Neural cell (in vitro differentiated cells): ENCODE measurements around the gene TBRG1. TPM values are rescaled to one million over a fixed set of nuclear protein-coding genes. Genes with fewer than 3 reads are reported as not detected.

Experiments
- H2AFZ ChIP-seq: fragments of 200-600, 300-800 bp; sonication (generic), shearing (Covaris generic); 2 replicates; pipeline ENCODE4 v1.6.0; 2014; ENCODE audit warnings: low read depth, mild to moderate bottlenecking, antibody characterized with exemption, low read length, moderate library complexity
- H3F3A ChIP-seq: fragments of 200-600 bp; shearing (Covaris generic); 2 replicates; pipeline ENCODE4 v1.6.1; 2016; ENCODE audit warnings: mild to moderate bottlenecking, moderate library complexity, mixed read lengths, antibody characterized with exemption, low read length; ENCODE audit not compliant: insufficient read depth, poor library complexity, severe bottlenecking
- H3K27ac ChIP-seq: fragments of 200-600, 300-800 bp; sonication (generic), shearing (Covaris generic); 2 replicates; pipeline ENCODE4 v1.5.1; 2014; ENCODE audit warnings: mild to moderate bottlenecking, low read length, moderate library complexity
- H3K27me3 ChIP-seq: fragments of 300-800, 200-600 bp; sonication (generic), shearing (Covaris generic); 2 replicates; pipeline ENCODE4 v1.6.0; 2014; ENCODE audit warnings: mild to moderate bottlenecking, low read depth, low read length, moderate library complexity; ENCODE audit not compliant: insufficient read depth
- H3K36me3 ChIP-seq: fragments of 300-800, 200-600 bp; sonication (generic), shearing (Covaris generic); 2 replicates; pipeline ENCODE4 v1.5.1; 2014; ENCODE audit warnings: mild to moderate bottlenecking, antibody characterized with exemption, low read length, moderate library complexity; ENCODE audit not compliant: insufficient read depth
- H3K4me2 ChIP-seq: fragments of 300-800, 200-600 bp; sonication (generic), shearing (Covaris generic); 2 replicates; pipeline ENCODE4 v1.6.0; 2014; ENCODE audit warnings: mild to moderate bottlenecking, low read length
- H3K4me3 ChIP-seq: fragments of 300-800, 200-600 bp; sonication (generic), shearing (Covaris generic); 2 replicates; pipeline ENCODE4 v1.5.1; 2014; ENCODE audit warnings: mild to moderate bottlenecking, low read length, moderate library complexity
- H3K79me2 ChIP-seq: fragments of 200-600 bp; shearing (Covaris generic); replicated peaks from 2 replicates; pipeline ENCODE4 v1.6.0; 2014; ENCODE audit warnings: mild to moderate bottlenecking, low read length, moderate library complexity; ENCODE audit not compliant: insufficient read depth
- H3K9ac ChIP-seq: fragments of 300-800, 200-600 bp; sonication (generic), shearing (Covaris generic); 2 replicates; pipeline ENCODE4 v1.6.1; 2016; ENCODE audit warnings: mild to moderate bottlenecking, low read length, mixed read lengths
- H3K9me2 ChIP-seq: fragments of 200-600 bp; shearing (Covaris generic); 2 replicates; pipeline ENCODE4 v1.6.1; 2016; ENCODE audit warnings: mild to moderate bottlenecking, low read length, mixed read lengths; ENCODE audit not compliant: insufficient read depth
- H3K9me3 ChIP-seq: fragments of 200-600, 300-800 bp; sonication (generic), shearing (Covaris generic); 2 replicates; pipeline ENCODE4 v1.6.1; 2016; ENCODE audit warnings: mild to moderate bottlenecking, mixed run types, low read length, moderate library complexity, mixed read lengths
- H4K20me1 ChIP-seq: fragments of 200-600 bp; shearing (Covaris generic); 2 replicates; pipeline ENCODE4 v1.6.1; 2016; ENCODE audit warnings: mild to moderate bottlenecking, mixed run types; ENCODE audit not compliant: insufficient read depth
- EP300 ChIP-seq: fragments of 450-650 bp; conservative IDR thresholded peaks from 2 replicates; pipeline ENCODE4 v1.6.1; 2014; ENCODE audit warnings: antibody characterized with exemption, mild to moderate bottlenecking, moderate library complexity; ENCODE audit not compliant: poor library complexity, severe bottlenecking
- EZH2 ChIP-seq: fragments of 200-600, 300-800 bp; shearing (Covaris generic), sonication (generic); IDR thresholded peaks from 2 replicates; pipeline ENCODE4 v1.6.1; 2014; ENCODE audit warnings: antibody characterized with exemption, low read length, borderline replicate concordance, mild to moderate bottlenecking; ENCODE audit not compliant: insufficient read depth, poor library complexity, severe bottlenecking
- MXI1 ChIP-seq: fragments of 450-650 bp; conservative IDR thresholded peaks from 2 replicates; pipeline ENCODE4 v1.6.1; 2014; ENCODE audit warnings: antibody characterized with exemption, mild to moderate bottlenecking; ENCODE audit not compliant: poor library complexity, severe bottlenecking
- POLR2AphosphoS5 ChIP-seq: IDR thresholded peaks from 2 replicates; pipeline ENCODE4 v1.6.1; 2012
- RAD21 ChIP-seq: fragments of 450-650 bp; conservative IDR thresholded peaks from 2 replicates; pipeline ENCODE4 v1.6.1; 2014; ENCODE audit warnings: antibody characterized with exemption, mild to moderate bottlenecking, moderate library complexity
- SMC3 ChIP-seq: fragments of 450-650 bp; conservative IDR thresholded peaks from 2 replicates; pipeline ENCODE4 v1.6.1; 2014; ENCODE audit warnings: antibody characterized with exemption, mild to moderate bottlenecking, moderate library complexity; ENCODE audit not compliant: poor library complexity
- TAF1 ChIP-seq: IDR thresholded peaks from 2 replicates; pipeline ENCODE4 v1.6.1; 2012; ENCODE audit warnings: low read depth
- polyA plus RNA-seq: library from polyadenylated mRNA; depleted of rRNA; stranded (reverse); fragments of >200 nt; gene quantifications from 2 replicates; pipeline ENCODE4 v1.2.3, GENCODE V29; 2014
- TF ChIP-seq, protein P1 (sequence below): IDR thresholded peaks from 2 replicates; pipeline ENCODE4 v1.6.1; 2012; ENCODE audit warnings: borderline replicate concordance
- TF ChIP-seq, protein P2 (sequence below): fragments of 450-650 bp; IDR thresholded peaks from 2 replicates; pipeline ENCODE4 v1.5.1; 2014; ENCODE audit warnings: antibody characterized with exemption, mild to moderate bottlenecking, moderate library complexity; ENCODE audit not compliant: poor library complexity, severe bottlenecking

TBRG1 gene
- polyA plus RNA-seq, 1 donor from 2014 or later: 83.2 TPM

DNA sequence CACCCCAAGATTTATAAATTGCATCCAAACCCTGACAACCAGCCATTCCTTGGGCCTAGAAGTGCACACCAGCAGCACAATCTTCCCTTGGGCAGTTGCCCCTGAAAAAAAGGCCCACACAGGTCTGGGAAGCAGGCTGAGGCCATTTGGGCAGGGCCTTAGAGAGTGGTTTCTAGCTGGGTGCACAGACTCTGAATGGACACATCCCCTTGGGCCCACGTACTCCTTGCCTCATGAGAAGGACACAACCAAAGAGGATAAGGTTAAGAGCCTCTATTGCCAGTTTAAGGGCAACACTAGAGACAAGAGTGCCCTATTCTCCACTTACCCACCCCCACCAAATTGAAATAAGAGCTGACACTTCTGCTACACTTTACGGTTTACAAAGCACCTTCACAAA is 12.4 kb upstream of the TBRG1 start:
- H3F3A ChIP-seq: no peaks in the 10 kb centered on the region
- no peaks in the 10 kb centered on the region for H3K27me3 ChIP-seq
- no peak overlapping the region for H3K27ac ChIP-seq
- no peaks in the 10 kb centered on the region for H3K9me2 ChIP-seq
- no peak overlapping the region for H3K4me2 ChIP-seq
- H3K9me3 ChIP-seq: no peaks in the 10 kb centered on the region
- H3K36me3 ChIP-seq: no peaks in the 10 kb centered on the region
- H3K79me2 ChIP-seq: no peaks in the 10 kb centered on the region
- no peaks in the 10 kb centered on the region for H4K20me1 ChIP-seq
- H3K9ac ChIP-seq: no peak overlapping the region
- no peak overlapping the region for H3K4me3 ChIP-seq
- TF ChIP-seq EZH2 (no peak), MXI1 (no peak), RAD21 (no peak), TAF1 (no peak), EP300 (no peak), POLR2AphosphoS5 (no peak), SMC3 (no peak)
- TF ChIP-seq, protein P1, sequence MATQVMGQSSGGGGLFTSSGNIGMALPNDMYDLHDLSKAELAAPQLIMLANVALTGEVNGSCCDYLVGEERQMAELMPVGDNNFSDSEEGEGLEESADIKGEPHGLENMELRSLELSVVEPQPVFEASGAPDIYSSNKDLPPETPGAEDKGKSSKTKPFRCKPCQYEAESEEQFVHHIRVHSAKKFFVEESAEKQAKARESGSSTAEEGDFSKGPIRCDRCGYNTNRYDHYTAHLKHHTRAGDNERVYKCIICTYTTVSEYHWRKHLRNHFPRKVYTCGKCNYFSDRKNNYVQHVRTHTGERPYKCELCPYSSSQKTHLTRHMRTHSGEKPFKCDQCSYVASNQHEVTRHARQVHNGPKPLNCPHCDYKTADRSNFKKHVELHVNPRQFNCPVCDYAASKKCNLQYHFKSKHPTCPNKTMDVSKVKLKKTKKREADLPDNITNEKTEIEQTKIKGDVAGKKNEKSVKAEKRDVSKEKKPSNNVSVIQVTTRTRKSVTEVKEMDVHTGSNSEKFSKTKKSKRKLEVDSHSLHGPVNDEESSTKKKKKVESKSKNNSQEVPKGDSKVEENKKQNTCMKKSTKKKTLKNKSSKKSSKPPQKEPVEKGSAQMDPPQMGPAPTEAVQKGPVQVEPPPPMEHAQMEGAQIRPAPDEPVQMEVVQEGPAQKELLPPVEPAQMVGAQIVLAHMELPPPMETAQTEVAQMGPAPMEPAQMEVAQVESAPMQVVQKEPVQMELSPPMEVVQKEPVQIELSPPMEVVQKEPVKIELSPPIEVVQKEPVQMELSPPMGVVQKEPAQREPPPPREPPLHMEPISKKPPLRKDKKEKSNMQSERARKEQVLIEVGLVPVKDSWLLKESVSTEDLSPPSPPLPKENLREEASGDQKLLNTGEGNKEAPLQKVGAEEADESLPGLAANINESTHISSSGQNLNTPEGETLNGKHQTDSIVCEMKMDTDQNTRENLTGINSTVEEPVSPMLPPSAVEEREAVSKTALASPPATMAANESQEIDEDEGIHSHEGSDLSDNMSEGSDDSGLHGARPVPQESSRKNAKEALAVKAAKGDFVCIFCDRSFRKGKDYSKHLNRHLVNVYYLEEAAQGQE: no peak
- TF ChIP-seq, protein P2, sequence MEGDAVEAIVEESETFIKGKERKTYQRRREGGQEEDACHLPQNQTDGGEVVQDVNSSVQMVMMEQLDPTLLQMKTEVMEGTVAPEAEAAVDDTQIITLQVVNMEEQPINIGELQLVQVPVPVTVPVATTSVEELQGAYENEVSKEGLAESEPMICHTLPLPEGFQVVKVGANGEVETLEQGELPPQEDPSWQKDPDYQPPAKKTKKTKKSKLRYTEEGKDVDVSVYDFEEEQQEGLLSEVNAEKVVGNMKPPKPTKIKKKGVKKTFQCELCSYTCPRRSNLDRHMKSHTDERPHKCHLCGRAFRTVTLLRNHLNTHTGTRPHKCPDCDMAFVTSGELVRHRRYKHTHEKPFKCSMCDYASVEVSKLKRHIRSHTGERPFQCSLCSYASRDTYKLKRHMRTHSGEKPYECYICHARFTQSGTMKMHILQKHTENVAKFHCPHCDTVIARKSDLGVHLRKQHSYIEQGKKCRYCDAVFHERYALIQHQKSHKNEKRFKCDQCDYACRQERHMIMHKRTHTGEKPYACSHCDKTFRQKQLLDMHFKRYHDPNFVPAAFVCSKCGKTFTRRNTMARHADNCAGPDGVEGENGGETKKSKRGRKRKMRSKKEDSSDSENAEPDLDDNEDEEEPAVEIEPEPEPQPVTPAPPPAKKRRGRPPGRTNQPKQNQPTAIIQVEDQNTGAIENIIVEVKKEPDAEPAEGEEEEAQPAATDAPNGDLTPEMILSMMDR: no peak
- no peak overlapping the region for H2AFZ ChIP-seq

DNA sequence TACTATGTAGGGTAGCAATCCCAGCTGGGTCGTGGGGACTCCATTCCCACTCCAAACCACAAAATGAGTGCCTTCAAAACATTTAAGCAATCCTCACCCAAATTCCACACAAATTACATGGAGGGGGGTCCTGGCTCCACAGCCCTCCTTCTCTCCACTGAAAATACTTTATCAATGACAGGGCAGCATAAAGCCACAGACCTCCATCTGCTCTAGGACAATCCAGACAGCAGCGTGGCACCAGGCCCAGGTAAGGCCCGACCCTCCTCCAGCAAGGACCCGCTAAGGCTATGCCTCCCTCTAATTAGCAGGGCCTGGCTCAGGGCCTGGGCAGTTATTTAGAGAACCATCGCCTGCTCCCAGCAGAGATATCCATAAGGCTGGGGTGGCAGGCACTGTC is 11.6 kb upstream of the TBRG1 start, which contains the start of gene PANX3:
Gene PANX3, plus strand, starts transcription at position 365 of the 400 bp plus-strand sequence. CDS start 129 bp downstream, outside the sequence.
- H2AFZ ChIP-seq: no peak within 1 kb of the TSS
- H3K9me2 ChIP-seq: no peaks in the 10 kb centered on the region
- no peak within 1 kb of the TSS for H3K4me3 ChIP-seq
- H3K4me2 ChIP-seq: no peak within 1 kb of the TSS
- TF ChIP-seq POLR2AphosphoS5 (no peak), EZH2 (no peak), SMC3 (no peak), EP300 (no peak), MXI1 (no peak), TAF1 (no peak), RAD21 (no peak)
- TF ChIP-seq, protein P2: no peak
- TF ChIP-seq, protein P1: no peak
- no peaks in the 10 kb centered on the region for H3K27me3 ChIP-seq
- H4K20me1 ChIP-seq: no peaks in the 10 kb centered on the region
- no peak within 1 kb of the TSS for H3K9ac ChIP-seq
- H3K27ac ChIP-seq: no peak within 1 kb of the TSS
- no peaks in the 10 kb centered on the region for H3K79me2 ChIP-seq
- no peaks in the 10 kb centered on the region for H3K9me3 ChIP-seq
- no peaks in the 10 kb centered on the region for H3F3A ChIP-seq
- H3K36me3 ChIP-seq: no peaks in the 10 kb centered on the region
